GM12873 (cell line): ENCODE measurements around the gene PCNT.

Experiments used
- TF ChIP-seq, protein P1 (sequence below): IDR thresholded peaks from 2 replicates; pipeline ENCODE4 v1.5.1; 2012; ENCODE audit warnings: low read depth, mild to moderate bottlenecking, moderate library complexity, low read length, control low read depth; ENCODE audit not compliant: insufficient read depth; ENCODE audit errors: missing control alignments

PCNT gene

DNA sequence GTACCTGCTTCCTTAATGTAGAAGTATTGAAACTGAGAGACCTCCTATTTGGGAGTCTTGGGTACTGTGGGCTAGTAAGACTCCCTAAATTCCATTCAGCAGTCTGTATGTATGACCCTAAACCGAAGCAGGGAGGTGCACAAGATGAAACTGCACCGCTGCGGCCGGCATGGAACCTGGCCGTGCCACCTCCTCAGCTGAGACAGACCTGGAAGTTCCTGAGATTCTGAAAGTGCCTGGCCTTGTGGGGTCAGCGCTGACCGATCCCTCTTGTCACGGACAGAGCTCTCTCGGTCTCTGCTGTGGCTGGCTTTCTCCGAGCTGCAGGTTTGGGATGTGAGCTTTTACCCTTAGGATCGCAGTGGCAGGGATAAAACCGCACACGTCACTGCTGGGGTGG is 27.0 kb downstream of the PCNT start:
- TF ChIP-seq, protein P1, sequence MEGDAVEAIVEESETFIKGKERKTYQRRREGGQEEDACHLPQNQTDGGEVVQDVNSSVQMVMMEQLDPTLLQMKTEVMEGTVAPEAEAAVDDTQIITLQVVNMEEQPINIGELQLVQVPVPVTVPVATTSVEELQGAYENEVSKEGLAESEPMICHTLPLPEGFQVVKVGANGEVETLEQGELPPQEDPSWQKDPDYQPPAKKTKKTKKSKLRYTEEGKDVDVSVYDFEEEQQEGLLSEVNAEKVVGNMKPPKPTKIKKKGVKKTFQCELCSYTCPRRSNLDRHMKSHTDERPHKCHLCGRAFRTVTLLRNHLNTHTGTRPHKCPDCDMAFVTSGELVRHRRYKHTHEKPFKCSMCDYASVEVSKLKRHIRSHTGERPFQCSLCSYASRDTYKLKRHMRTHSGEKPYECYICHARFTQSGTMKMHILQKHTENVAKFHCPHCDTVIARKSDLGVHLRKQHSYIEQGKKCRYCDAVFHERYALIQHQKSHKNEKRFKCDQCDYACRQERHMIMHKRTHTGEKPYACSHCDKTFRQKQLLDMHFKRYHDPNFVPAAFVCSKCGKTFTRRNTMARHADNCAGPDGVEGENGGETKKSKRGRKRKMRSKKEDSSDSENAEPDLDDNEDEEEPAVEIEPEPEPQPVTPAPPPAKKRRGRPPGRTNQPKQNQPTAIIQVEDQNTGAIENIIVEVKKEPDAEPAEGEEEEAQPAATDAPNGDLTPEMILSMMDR, result no peak

DNA sequence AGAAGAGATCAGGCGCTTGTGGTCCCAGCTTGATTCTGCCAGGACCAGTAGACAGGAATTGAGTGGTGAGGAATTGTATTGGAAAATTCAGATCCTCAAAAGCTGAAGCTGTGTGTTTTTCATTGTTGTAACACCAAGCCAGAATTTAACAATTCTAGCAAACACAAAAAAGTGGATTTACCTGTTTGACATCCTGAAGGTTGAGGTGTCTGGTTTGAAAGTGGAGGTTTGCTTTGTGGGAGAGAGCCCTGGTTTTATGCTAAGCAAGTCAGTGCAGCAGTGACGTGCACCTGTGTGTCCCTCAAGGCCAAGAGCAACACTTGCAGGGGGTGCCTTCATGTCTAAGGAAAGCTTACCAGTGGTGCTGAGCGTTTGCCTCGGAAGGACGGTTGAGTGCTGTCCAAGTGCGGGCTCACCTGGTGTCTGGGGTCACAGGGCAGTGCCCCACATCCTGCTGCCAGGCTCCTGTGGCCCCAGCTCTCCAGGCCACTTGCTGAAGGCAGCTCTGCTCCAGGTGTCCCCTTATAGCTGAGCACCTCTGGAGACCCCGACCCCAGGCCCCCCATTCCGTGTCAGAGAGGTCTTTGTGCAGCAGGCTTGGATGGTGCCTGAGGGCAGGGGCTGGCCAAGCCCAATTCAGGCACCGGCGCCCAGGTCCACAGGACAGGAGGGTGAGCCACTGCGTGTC is 27.7 kb downstream of the PCNT start:
- TF ChIP-seq, protein P1, result no peak

DNA sequence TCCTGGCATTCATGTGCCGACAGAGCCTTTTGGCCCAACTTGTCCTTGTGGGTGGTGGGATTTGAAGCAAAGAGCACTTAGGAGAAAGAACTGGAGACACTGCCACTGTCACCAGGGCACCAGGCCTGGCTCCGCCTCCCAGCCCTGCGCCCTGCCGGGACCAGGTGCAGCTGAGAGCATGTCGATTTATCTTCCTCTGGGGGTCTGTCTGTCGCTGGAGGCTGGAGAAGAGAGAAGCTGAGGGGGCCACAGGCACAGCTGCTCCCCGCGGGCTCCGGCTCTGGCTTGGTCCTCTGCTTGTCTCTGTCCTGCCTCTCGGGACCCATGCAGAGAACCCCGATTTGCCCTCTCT is 28.2 kb downstream of the PCNT start:
- TF ChIP-seq, protein P1, result no peak

DNA sequence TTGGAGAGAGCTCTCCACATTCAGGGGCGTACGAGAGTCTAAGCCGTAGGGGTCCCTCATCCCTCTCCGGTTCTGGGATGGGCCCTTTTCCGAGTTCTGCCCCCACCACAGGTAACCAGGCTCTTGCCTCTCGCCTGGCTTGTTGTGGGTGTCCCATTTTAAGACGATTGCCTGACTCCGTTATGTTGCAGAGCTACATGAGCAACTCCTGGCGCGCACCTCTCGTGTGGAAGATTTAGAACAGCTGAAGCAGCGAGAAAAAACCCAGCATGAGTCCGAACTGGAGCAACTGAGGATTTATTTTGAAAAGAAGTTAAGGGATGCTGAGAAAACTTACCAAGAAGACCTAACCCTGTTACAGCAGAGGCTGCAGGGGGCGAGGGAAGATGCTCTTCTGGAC is 29.0 kb downstream of the PCNT start:
- TF ChIP-seq, protein P1, result no peak

DNA sequence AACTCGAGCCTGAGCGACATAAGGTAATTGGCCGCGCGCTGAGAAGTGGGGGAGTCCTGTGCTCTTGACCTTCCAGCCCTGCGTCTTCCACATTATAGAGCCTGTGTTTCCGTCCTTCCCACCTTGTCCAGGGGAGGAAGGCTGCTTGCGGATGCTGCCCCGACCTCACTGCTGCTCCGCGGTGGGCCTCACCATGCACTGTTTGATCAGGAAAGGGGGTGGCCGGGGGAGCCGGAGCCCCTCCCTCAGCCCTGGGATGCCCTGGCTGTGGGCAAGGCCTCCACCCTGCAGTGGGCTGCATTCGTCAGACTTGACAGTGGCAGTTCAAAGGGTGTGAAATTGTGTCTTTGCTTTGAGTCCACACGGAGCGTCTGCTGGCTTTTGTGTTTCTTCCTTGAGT is 30.1 kb downstream of the PCNT start:
- TF ChIP-seq, protein P1, result no peak

DNA sequence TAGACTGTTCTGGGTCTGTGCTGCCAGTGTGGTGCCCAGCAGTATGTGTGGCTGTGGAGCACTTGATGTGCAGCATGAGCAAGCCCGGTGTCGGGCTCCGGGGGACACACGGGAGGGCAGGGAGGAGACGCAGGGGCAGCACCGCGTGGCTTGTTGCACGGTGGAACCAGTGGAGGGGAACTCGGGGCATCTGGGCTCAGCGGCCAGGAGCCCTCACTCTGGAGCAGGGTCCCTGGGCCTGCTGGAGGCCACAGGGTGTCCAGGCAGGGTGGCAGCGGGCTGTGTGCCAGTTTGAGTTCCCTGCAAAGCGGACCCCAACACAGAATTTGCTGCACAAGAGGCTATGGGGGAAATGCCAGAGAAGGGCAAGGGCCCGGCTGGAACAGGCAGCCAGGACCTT is 30.6 kb downstream of the PCNT start:
- TF ChIP-seq, protein P1, result no peak

DNA sequence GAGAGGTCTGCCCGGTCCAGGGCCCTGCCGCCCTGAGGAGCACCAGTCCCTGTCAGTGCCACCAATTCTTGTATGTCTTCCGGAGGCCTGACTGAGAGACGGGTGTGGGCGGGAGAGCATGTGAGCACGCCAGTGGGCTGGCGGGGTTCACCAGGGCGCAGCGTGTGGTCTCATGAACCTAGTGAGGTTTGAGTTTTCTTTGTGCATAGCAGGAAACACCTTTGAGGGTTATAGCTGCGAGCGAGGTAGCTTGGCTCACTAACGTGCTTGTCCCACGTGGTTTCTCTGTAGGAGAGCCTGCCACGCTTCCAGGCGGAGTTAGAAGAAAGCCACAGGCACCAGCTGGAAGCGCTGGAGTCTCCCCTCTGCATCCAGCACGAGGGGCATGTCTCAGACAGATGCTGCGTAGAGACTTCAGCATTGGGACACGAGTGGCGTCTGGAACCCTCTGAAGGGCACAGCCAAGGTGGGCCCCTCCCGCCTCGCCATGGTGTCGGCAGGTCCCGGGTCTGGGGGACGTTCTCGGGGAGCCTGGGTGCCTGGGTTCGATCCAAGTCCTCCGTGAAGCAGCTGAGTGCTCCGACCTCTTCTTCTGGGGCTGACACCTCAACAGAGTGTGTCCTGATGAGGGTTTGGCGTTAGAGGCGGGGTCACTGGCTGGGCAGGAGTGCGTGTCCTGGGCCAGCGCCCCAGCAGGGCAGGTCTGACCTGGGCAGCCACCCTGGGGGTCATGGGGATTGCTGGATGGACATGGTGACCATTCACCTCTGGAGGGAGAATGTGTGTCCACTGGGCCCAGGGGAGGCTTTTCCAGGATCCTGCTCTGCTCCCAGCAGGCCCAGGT is 31.4 kb downstream of the PCNT start:
- TF ChIP-seq, protein P1, result no peak
